Measurements from ENCODE around the gene KLHL34. TPM values are rescaled to one million over a fixed set of nuclear protein-coding genes. Genes with fewer than 3 reads are reported as not detected.

KLHL34 gene
- total RNA-seq, 1 donor from 2014 or later = not detected

DNA sequence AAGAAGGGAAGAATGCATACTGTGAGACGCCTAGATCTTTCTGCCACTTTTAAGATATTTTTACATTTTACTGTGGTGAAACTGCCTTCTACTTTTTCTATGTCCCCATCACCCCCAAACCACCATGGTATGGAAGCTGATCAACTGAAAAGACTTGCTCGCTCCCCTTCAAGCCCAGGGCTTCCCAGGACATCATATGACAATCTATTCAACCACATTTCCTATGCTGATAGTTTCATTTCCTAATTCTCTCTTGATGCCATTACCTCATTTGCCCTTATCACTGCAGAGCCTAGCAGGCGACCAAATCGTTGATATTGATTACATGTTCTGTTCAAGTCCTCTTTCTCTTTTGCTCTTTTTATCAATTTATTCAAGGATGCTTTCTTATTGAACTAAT, 40.1 kb upstream of the KLHL34 start:
- H3K79me2 ChIP-seq (ENCODE audit: low read depth) = no peaks in the 10 kb centered on the region
- no peaks in the 10 kb centered on the region for H3F3A ChIP-seq (ENCODE audit: low read depth)
- no peaks in the 10 kb centered on the region for H4K20me1 ChIP-seq (ENCODE audit: low read depth)
- no peaks in the 10 kb centered on the region for H3K36me3 Mint-ChIP-seq
- no peak overlapping the region for H3K4me3 ChIP-seq
- no peak overlapping the region for H3K27ac ChIP-seq
- no peak overlapping the region for H3K4me3 Mint-ChIP-seq
- no peaks in the 10 kb centered on the region for H3K9me3 Mint-ChIP-seq
- no peak overlapping the region for H2AFZ ChIP-seq (replicated peaks)
- no peak for DNase-seq (ENCODE audit: low spot score)
- H3K27me3 Mint-ChIP-seq (ENCODE audit: insufficient read depth, low read depth) = no peaks in the 10 kb centered on the region
- H3K27ac Mint-ChIP-seq = no peak overlapping the region
- no peak overlapping the region for H3K9ac ChIP-seq
- H3K9me3 ChIP-seq (ENCODE audit: low read depth) = no peaks in the 10 kb centered on the region
- H3K4me1 ChIP-seq = no peaks in the 10 kb centered on the region
- H3K4me1 Mint-ChIP-seq = no peaks in the 10 kb centered on the region
- no peaks in the 10 kb centered on the region for H3K36me3 ChIP-seq
- no peak overlapping the region for H3K4me2 ChIP-seq
- no peaks in the 10 kb centered on the region for H3K27me3 ChIP-seq
- TF ChIP-seq, protein P1, sequence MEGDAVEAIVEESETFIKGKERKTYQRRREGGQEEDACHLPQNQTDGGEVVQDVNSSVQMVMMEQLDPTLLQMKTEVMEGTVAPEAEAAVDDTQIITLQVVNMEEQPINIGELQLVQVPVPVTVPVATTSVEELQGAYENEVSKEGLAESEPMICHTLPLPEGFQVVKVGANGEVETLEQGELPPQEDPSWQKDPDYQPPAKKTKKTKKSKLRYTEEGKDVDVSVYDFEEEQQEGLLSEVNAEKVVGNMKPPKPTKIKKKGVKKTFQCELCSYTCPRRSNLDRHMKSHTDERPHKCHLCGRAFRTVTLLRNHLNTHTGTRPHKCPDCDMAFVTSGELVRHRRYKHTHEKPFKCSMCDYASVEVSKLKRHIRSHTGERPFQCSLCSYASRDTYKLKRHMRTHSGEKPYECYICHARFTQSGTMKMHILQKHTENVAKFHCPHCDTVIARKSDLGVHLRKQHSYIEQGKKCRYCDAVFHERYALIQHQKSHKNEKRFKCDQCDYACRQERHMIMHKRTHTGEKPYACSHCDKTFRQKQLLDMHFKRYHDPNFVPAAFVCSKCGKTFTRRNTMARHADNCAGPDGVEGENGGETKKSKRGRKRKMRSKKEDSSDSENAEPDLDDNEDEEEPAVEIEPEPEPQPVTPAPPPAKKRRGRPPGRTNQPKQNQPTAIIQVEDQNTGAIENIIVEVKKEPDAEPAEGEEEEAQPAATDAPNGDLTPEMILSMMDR (IDR thresholded peaks at IDR 0.05) = no peak
- TF ChIP-seq EZH2 (IDR thresholded peaks at IDR 0.05) = no peak
- no peak for TF ChIP-seq EZH2phosphoT487 (IDR thresholded peaks at IDR 0.05)

DNA sequence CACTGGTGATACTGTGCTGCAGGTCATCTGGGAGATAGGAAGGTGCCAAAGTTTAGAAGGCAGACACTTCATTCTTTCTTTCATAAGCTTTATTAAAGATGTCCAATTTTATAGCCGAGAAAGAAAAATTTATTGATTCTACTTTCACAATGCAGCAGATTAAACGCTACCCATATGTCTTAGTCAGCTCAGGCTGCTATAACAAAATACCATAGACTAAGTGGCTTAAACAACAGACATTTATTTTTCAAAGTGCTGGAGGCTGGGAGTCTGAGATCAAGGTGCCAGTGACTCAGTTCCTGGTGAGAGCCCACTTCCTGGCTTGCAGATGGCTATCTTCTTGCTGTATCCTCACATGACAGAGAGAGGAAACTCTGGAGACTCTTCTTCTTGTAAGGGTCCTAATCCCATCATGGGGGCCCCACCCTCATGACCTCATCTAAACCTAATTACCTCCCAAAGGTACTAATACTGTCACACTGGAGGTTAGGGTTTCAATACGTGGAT, 33.4 kb upstream of the KLHL34 start:
- Histone ChIP-seq H3K27me3 (no peaks in the 10 kb centered on the region), H3K4me1 (no peaks in the 10 kb centered on the region), H3K27ac (no peak overlapping the region), H3K4me3 (no peak overlapping the region), H3K4me2 (no peak overlapping the region), H3K36me3 (no peaks in the 10 kb centered on the region), H4K20me1 (ENCODE audit: low read depth) (no peaks in the 10 kb centered on the region), H3K79me2 (ENCODE audit: low read depth) (no peaks in the 10 kb centered on the region), H2AFZ (replicated peaks) (no peak overlapping the region), H3K9me3 (ENCODE audit: low read depth) (no peaks in the 10 kb centered on the region), H3F3A (ENCODE audit: low read depth) (no peaks in the 10 kb centered on the region), H3K9ac (no peak overlapping the region)
- H3K4me1 Mint-ChIP-seq = no peaks in the 10 kb centered on the region
- no peaks in the 10 kb centered on the region for H3K36me3 Mint-ChIP-seq
- H3K27me3 Mint-ChIP-seq (ENCODE audit: insufficient read depth, low read depth) = no peaks in the 10 kb centered on the region
- no peak overlapping the region for H3K27ac Mint-ChIP-seq
- TF ChIP-seq, protein P1 (IDR thresholded peaks at IDR 0.05) = no peak
- no peak for TF ChIP-seq EZH2 (IDR thresholded peaks at IDR 0.05)
- TF ChIP-seq EZH2phosphoT487 (IDR thresholded peaks at IDR 0.05) = no peak
- no peak overlapping the region for H3K4me3 Mint-ChIP-seq
- no peak for DNase-seq (ENCODE audit: low spot score)
- peaks cover 6% of the 10 kb centered on the region for H3K9me3 Mint-ChIP-seq

DNA sequence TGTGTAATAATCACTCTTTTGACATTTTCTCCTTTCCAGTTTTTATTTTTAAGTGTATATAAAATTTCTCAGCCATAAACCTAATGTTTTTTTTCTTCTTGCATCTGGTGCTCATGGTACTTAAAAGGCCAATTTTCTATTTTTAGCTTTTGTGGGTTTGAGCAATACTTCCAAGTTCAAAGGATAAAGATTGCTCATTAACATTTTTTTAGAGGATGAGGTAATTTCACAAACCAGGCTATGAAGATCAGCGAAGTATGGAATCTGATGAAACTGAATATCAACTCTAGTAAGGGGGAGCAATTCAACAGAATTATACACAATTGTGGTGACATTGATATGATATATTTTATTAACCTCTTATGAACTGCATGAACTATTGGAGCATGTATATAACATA, 25.8 kb upstream of the KLHL34 start:
- no peak overlapping the region for H3K27ac ChIP-seq
- H3K4me2 ChIP-seq = no peak overlapping the region
- no peak overlapping the region for H3K4me3 ChIP-seq
- Mint-ChIP-seq H3K27me3 (ENCODE audit: insufficient read depth, low read depth) (no peaks in the 10 kb centered on the region), H3K27ac (no peak overlapping the region), H3K4me3 (no peak overlapping the region), H3K36me3 (no peaks in the 10 kb centered on the region), H3K4me1 (no peaks in the 10 kb centered on the region), H3K9me3 (peaks cover 4% of the 10 kb centered on the region)
- H3F3A ChIP-seq (ENCODE audit: low read depth) = no peaks in the 10 kb centered on the region
- no peaks in the 10 kb centered on the region for H3K79me2 ChIP-seq (ENCODE audit: low read depth)
- no peaks in the 10 kb centered on the region for H4K20me1 ChIP-seq (ENCODE audit: low read depth)
- no peak overlapping the region for H3K9ac ChIP-seq
- H3K4me1 ChIP-seq = no peaks in the 10 kb centered on the region
- H3K27me3 ChIP-seq = no peaks in the 10 kb centered on the region
- no peaks in the 10 kb centered on the region for H3K36me3 ChIP-seq
- DNase-seq (ENCODE audit: low spot score) = no peak
- TF ChIP-seq EZH2phosphoT487 (IDR thresholded peaks at IDR 0.05) (no peak), EZH2 (IDR thresholded peaks at IDR 0.05) (no peak)
- TF ChIP-seq, protein P1 (IDR thresholded peaks at IDR 0.05) = no peak
- no peaks in the 10 kb centered on the region for H3K9me3 ChIP-seq (ENCODE audit: low read depth)
- H2AFZ ChIP-seq (replicated peaks) = no peak overlapping the region

Data from neural progenitor cell (in vitro differentiated cells).